MV-4-11 (cell line): ENCODE data around the gene LYPD3.

Source experiments
- DNase-seq: peaks from one replicate; lab custom pipeline; 2025; lab: John Stamatoyannopoulos, UW

Gene LYPD3

DNA sequence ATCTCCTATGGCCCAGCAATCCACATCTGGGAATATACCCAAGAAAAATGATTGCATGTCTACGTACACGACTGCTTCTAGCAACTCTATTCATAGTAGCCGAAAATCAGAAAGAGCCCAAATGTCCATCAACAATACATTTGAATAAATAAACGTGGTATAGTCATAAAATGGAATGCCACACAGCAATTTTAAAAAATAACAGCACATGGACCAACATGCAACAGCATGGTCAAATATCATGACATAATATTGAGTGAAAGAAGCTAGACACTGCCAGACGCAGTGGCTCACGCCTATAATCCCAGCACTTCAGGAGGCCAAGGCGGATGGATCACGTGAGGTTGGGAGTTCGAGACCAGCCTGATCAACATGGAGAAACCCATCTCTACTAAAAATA lies 34.4 kb downstream of the LYPD3 start:
- DNase-seq, result no peak

DNA sequence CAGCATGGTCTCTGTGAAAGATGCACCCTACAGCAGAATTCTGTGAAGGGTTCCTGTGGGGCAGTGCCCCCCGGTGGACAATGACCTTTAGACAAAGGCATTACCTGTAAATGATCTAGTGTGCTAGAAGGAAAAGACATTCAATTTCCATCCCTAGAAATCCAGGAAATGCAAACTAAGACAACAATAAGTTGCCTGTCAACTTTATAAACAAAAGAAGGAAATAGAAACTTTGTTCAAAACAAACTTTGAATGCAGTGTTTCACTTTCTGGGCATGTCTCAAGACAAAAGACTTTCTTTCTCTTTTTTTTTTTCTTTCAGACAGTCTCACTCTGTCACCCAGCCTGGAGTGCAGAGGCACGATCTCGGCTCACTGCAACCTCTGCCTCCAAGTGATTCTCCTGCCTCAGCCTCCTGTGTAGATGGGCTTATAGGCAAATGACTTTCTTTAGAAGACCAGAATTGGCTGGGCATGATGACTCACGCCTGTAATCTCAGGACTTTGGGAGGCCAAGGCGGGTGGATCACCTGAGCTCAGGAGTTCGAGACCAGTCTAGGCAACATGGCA lies 35.2 kb downstream of the LYPD3 start:
- DNase-seq, result peak; percentile 15

DNA sequence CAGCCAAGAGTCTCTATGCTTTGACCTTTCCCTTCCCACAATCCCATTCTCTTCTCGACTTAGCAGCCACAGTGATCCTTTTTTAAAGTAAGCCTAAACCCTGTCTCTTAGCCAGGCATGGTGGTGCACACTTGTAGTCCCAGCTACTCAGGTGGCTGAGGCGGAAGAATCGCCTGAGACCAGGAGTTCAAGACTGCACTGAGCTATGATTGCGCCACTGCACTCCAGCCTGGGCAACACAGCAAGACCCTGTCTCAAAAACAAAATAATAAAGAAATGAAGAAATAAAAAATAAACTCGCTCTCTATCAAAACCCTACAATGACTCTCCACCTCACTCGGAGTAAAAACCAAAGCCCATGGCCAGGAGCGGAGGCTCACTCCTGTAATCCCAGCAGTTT lies 36.0 kb downstream of the LYPD3 start:
- no peak for DNase-seq

DNA sequence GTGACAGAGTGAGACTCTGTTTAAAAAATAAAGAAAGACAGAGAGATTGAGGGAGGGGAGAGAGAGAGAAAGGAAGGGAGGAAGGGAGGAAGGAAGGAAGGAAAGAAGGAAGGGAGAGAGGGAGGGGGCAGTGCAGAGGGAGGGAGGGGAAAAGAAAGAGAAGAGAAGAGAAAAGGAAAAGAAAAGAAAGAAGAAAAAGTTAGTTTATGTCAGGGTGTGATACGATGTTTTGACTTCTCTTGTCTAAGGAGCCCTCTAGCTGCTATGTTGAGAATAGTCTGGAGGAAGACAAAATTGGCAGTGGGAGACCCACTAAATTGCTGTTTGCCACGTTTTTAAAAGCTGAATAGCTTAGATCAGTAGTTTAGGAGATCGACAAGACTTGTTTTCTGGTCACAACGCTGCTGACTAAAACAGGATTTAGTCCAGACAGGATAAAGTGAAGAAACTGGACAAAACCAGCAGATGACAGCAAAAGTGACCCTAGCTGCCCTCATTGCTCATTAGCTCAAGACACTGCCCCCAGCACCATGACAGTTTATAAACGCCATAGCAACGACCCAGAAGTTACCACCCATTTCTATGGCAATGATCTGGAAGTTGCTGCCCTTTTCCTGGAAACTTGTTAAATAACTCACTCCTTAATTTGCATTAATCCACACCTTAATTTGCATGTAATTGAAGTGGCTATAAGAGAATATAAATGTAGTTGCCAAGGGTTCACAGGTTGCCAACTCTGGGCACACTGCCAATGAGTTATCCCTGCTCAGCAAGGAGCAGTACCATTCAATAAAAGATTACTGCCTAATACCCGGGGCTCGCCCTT lies 39.6 kb downstream of the LYPD3 start:
- DNase-seq, result peak; percentile 50

DNA sequence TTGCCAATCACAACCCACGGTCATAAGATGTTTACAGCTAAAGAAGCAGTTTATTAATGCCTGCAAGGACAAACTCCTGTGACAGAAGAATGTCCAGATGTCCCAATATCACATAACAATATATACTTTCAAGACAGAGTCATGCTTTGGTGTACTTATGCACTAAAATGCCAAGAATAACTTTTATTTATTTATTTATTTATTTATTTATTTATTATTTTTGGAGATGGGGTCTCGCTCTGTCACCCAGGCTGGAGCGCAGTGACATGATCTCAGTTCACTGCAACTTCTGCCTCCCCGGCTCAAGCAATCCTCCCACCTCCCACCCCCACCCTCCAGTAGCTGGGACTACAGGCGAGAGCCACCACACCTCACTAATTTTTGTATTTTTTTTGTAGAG lies 41.6 kb downstream of the LYPD3 start:
- DNase-seq, result no peak

DNA sequence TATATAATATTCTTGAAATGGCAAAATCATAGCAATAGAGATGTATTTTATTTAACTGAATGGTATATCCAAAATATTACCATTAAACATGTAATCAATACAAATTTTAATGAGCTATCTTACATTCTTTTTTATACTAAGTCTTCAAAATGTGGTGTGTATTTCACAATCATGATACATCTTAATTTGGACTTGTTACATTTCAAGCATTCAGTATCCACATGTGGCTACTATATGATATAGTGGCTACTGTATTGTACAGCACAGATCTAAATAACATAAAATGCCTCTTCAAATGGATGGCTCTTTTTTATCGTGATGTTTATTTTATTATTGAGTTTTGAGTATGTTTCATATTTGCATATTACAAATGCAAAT lies 42.7 kb downstream of the LYPD3 start:
- no peak for DNase-seq

DNA sequence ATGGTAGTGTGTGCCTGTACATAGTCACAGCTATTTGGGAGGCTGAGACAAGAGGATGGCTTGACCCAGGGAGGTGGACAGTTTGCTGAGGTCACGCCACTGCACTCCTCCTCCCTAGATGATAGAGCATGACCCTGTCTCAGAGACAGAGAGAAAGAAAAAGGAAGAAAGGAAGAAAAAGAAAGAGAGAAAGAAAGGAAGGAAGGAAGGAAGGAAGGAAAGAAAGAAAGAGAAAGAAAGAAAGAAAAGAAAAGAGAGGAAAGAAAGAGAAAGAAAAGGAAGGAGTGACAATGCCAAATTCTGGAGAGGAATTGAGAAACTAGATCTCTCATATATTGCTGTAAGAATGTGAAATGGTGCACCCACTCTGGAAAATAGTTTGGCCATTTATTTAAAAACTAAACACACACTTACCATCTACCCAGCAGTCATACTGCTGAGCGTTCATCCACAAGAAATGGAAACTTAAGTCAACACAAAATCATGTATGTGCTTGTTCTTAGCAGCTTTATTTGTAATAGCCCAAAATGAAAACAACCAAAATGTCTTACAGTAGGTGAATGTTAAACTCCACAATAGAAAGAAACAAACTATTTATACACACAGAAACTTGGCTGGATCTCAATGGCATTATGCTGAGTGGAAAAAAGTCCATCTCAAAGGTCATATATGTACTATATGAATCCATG lies 43.3 kb downstream of the LYPD3 start:
- DNase-seq, result no peak

DNA sequence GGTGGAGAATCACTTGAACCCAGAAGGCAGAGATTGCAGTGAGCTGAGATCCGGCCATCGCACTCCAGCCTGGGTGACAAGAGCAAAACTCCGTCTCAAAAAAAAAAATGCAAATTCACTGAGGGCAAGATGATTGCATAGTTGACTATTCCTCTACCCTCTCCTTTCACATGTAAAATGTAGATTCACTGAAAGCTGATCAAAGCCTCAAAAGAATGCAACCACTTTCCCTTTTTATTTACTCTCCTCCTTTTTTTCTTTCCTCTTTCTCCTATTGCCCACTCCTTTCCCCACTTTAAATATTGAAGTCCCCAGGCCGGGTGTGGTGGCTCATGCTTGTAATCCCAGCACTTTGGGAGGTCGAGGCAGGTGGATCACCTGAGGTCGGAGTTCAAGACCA lies 44.5 kb downstream of the LYPD3 start:
- DNase-seq, result no peak

DNA sequence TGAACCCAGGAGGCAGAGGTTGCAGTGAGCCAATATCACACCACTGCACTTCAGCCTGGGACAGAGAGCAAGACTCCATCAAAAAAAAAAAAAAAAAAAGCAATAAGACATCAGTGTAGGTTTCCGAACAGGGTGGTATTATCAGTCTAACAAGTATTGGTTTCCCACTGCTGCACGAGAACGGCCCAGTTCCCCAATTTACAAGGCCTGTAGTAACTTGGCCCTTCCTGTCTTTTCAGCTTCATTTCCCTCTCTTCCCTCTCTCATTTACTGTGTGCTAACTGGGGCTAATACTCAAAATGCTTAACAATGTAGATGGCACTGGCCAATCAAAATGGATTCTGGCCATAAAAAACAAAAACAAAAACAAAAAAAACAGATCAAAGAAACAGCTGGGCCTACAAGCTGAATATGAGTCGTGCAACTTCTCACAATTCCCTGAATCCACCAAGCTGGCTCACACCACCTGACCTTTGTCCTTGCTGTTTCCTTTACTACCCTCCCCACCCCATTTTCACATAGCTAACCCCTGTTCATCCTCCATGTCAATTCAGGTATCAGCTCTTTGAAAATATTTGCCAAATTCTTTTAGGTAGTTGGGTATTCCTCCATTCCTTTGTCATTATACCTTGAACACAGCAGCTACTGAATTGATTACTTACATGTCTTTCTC lies 48.3 kb downstream of the LYPD3 start:
- DNase-seq, result peak; percentile 92

DNA sequence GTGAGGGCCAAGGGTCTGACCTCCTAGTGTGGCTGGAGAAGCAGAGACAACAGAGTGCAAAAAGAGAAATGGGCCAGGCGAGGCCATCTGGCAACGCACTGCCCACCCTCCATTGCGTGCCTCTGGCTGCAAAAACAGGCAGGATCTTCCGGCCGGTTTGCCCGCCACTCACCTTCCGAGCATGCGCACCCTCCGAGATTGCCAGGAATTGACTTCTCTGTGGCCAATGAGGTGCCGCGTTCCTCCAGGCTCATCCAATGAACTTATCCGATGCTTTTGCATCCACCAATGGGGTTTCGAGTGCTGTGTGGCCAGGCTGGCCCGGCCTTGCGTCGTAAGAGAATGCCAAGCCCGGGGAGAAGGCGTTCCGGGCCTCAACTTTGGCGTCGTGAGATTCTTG lies 50.9 kb downstream of the LYPD3 start, which contains the start of gene TEX101:
TSS of gene TEX101 (plus strand) at position 337 of the 400 bp plus-strand sequence. CDS start 1,030 bp downstream, outside the sequence.
- DNase-seq, result no peak

DNA sequence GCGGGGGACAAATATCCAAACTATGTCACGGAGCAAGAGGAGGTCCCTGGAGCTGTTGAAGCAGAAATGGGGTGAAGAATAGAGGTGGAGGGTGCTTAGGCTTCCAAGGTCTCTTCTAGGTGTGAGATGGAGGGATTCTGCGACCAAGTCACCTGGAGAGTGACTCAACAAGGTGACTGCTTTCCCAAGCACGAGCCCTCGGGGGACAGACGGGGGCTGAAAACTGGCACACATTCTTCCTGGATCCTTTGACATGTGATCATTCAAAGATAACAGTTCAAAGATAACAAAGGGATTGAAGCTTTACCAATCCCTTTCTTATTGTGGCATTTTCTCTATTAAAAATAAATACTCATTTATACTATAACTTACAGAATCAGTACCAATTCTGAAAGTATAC lies 53.0 kb downstream of the LYPD3 start:
- DNase-seq, result no peak
